Posterior vena cava (tissue), 2 donors: Measurements from ENCODE around the gene VWA1. TPM values are rescaled to one million over a fixed set of nuclear protein-coding genes. Genes with fewer than 3 reads are reported as not detected.
"Not testable (repeated sequence)": the region's sequence is repeated elsewhere in the genome, so short reads cannot be mapped to it uniquely, and the experiment has no call there.

ENCODE experiments used
- DNase-seq: peaks from one replicate; pipeline ENCODE4 v3.0.0-alpha.2; 2020; ENCODE audit warnings: low spot score
- intact Hi-C, 2 donors: fragments of 100-400 bp; cut with DNase I; formaldehyde crosslinking; loops; one replicate each; pipeline versions ENCODE4 v1.14.1 to v1.14.2; 2022 to 2023
- total RNA-seq, 2 donors: library from RNA; stranded (reverse); fragmentation: NEBNext Ultra II Directional; extraction: Animal tissue kit (Norgen Biotek cat#: 25700); gene quantifications; one replicate each; pipeline ENCODE4 v1.2.1, GENCODE V29; 2021
- donor health status: DM: yes; HTN: yes; CAD: no.
- donor health status: DM: yes; HTN: yes; CAD: no.

Gene VWA1
- total RNA-seq, 2 donors from 2014 or later = 59.8 to 67.7 TPM

DNA sequence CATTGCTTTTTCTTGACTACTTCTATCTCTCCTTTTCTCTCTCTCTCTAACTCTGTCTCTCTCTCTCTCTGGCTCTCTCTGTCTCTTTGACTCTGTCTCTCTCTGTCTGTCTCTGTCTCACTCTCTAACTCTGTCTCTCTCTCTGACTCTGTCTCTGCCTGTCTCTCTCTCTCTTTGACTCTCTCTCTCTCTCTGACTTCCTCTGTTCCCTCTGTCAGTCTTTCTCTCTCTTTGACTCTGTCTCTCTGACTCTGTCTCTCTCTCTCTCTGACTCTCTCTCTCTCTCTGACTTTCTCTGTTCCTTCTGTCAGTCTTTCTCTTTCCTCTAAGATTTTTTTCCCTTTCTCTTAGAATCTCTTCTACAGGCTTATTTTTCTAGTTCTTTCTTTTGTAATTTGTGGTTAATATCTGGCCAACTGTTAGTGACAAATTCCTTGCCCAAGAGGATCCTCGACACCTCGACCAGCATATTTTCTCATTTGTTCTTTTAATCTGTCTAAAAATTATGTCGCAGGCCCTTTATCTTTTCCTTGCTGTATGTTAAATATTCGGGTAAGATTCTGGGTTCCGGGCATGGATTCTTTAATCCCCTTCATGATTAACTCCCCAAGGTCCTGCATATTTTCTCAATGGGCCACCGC is 13.7 kb downstream of the VWA1 start, which contains the start of gene ATAD3C:
ATAD3C (plus strand) TSS at position 591 of the 641 bp plus-strand sequence. CDS start 995 bp downstream, outside the sequence.
- DNase-seq = no peak
- intact Hi-C loops = no loop called here

DNA sequence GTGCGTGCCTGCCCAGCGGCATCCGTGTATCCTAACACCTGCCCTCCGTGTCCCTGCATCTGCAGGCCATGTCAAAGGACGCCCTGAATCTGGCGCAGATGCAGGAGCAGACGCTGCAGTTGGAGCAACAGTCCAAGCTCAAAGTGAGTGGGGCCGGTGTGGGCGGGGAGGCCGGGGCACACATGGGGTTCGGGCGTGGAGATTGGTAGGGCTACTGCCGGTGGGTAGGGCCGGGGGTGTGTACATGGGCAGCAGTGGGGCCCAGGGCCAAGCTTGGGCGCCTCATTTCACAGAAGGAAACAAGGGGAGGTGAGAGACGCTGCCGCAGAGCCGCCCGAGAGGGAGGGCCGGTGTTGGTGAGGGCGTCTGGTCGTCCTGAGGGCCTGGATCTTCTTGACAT is 15.1 kb downstream of the VWA1 start:
- intact Hi-C loops, DNase-seq: not testable (repeated sequence)

- no peak for DNase-seq
- intact Hi-C loops = no loop called here
These were observed 16.3 kb downstream of the VWA1 start for GRCh38 chr1:1451696-1452364.

- intact Hi-C loops, DNase-seq: not testable (repeated sequence)
These were observed 16.9 kb downstream of the VWA1 start for GRCh38 chr1:1452365-1452739.

DNA sequence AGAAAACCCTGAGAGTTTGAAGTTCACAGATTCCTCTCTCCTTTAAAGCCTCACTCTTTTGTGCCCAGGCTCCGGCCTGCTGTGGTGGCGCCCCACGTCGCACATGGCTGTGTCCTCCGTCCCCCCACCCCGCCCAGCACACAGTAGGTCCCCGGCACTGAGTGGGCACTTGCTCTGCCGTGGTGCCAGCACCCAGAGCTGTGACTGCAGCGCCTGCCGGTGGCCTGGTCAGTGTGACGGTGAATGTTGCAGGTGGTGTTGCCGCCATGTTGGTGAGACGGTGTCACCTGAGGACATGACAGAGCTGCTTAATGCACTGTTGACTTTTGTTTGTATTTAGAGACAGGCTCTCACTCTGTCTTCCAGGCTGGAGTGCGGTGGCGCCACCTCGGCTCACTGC is 17.4 kb downstream of the VWA1 start:
- DNase-seq = no peak
- intact Hi-C loops = no loop called here

DNA sequence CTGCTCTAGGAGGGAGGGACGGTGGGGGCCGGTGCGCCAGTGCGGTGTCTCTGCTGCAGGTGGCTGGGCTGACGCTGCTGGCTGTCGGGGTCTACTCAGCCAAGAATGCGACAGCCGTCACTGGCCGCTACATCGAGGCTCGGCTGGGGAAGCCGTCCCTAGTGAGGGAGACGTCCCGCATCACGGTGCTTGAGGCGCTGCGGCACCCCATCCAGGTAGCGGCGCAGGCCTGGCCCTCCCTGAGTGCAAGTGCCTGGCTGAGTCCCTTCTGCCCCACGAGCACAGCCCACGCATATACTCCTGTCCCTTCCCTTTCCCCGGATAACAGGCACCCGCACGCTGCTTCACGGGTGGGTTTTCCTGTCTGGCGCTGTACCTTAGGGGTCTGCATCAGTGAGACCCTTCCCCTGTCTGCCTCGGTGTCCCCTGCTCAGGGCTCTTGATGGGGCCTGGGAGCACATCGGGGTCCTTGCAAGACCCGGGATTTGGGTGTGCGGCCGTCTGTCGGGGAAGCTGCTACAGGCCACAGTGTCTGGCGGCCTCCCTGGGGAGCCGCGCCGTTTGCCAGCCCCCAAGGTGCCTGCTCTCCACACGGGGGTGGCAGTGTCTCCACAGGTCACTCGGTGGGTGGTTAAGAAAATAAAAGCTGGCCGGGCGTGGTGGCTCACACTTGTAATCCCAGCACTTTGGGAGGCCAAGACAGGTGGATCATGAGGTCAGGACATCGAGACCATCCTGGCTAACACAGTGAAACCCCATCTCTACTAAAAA is 19.0 kb downstream of the VWA1 start:
- intact Hi-C loops, DNase-seq: not testable (repeated sequence)

- no peak for DNase-seq
- intact Hi-C loops = no loop called here
These were observed 19.9 kb downstream of the VWA1 start for GRCh38 chr1:1455366-1455884.

- DNase-seq, intact Hi-C loops: not testable (repeated sequence)
These were observed 20.4 kb downstream of the VWA1 start for GRCh38 chr1:1455934-1456333.

DNA sequence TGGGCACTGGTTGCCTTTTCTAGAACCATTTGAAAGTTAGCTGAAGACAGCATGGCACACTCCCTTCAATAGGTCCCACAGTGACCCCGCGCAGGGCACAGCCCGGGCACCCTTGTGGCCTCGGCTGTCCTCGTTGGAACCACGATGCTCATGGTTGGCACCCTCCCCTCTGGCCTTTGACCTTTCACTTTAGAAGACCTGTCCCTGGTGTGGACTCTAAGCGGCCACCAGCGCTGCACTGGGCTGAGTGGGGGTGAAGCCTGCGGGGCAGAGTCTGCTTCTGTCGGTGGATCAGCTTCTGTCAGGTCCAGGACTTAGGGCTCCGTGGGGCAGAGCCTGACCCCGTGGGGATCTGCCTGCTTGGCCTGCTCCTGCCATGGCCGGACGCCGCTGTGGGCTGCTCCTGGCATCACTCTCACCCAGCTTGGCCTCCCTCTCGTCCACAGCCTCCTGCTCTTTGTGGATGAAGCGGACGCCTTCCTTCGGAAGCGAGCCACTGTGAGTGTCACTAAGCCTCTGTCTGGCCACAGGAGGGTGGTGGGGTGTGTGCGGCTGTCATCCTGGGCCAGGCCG is 21.3 kb downstream of the VWA1 start:
- DNase-seq, intact Hi-C loops: not testable (repeated sequence)

DNA sequence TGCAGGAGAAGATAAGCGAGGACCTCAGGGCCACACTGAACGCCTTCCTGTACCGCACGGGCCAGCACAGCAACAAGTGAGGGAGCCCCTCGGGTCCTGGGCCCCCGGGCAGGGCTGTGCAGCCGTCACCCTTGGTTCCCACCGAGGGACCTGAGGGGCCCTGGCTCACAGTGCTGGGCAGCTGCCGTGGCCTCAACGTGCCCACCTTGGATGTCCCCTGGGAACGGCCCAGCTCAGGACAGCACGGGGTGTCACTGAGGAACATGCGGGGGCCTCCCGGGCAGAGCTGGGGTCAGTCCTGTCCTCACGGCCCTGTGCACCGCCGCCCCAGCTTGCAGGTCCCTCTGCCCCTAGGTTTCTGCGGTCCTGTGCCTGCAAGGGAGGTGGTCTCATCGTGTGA is 23.7 kb downstream of the VWA1 start:
- intact Hi-C loops, DNase-seq: not testable (repeated sequence)

GRCh38 chr1:1459711-1460110 is 24.2 kb downstream of the VWA1 start:
- intact Hi-C loops, DNase-seq: not testable (repeated sequence)

DNA sequence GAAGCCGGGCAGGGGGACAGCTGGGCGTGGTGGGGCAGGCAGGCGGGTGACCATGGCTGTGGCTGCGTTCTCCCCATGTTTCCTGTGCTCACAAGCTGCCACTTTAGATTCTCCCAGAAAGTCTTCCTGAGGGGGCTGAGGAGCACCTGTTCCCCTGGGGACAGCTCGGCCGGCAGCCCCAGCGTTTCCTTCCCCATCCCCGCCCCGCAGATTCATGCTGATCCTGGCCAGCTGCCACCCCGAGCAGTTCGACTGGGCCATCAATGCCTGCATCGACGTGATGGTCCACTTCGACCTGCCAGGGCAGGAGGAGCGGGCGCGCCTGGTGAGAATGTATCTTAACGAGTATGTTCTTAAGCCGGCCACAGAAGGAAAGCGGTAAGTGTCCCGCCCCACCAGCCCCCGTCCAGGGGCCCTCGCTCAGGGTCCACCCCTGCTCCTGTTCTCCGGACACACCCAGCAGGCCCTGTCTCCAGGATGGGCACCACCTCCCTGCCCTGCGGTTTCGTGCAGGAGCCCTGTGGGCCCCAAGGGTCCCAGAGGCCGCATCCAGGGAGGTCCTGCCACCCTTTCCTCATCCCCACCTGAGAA is 25.1 kb downstream of the VWA1 start:
- no peak for DNase-seq
- intact Hi-C loops = no loop called here

- intact Hi-C loops = no loop called here
- no peak for DNase-seq
These were observed 26.3 kb downstream of the VWA1 start for GRCh38 chr1:1461721-1462317.

DNA sequence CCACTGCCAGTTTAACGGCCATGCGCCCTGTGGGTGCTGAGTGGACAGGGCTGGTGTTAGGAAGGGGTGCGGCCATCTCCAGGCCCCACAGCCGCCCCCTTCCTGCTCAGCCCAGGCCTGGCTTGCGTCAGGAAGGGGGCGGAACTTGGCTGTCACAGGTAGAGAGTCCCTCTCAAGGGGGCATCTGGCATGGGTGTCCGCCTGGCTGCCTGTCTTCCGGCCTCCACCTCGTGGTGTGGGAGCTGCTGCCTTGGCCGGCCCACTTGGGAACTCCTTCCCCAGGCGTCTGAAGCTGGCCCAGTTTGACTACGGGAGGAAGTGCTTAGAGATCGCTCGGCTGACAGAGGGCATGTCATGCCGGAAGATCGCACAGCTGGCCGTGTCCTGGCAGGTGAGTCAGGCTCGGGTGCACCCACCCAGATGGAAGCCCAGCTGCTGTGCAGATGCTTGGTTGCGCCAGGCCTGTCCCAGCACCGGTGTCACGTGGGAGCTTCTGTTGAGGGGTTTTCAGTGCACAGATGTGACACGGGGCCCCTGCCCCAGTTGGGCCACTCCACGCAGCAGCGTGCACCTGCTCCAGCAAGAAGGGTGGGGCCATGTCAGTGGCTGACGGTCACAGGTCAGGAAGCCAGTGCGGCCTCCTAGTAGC is 27.0 kb downstream of the VWA1 start:
- DNase-seq = no peak
- intact Hi-C loops = no loop called here

GRCh38 chr1:1463312-1463711 is 27.8 kb downstream of the VWA1 start:
- intact Hi-C loops = no loop called here
- no peak for DNase-seq

DNA sequence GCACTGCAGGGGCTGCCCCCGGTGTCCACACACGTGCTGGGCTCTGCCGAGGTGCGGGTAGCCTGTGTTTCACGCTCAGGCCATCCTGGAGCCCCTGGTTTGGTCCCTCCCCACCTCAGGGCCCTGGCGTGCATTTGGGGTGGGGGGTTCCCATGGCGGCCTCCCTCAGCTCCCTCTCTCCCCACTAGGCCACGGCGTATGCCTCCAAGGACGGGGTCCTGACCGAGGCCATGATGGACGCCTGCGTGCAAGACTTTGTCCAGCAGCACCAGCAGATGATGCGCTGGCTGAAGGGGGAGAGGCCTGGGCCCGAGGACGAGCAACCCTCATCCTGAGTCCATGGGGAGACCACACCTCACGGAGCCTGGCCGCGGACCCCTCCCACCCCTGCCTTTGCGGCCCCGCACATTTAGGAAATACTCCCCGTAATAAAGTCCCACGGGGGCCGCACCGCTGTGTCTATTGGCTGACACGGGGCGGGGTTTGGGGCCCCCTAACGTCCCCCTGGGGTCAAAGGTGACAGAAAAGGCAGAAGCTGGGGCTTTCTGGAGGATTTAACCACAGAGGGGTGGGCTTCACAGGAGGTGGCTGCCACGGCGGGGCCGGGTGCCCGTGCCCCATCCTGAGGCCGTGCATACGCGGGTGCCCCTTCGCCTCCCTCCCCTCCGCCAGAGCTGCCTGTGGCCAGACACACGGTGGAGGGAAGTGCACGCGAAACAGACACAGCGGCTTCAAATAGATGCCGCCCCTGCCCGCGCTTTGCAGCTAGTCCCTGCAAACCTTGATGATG is 32.9 kb downstream of the VWA1 start:
- intact Hi-C loops, DNase-seq: not testable (repeated sequence)

DNA sequence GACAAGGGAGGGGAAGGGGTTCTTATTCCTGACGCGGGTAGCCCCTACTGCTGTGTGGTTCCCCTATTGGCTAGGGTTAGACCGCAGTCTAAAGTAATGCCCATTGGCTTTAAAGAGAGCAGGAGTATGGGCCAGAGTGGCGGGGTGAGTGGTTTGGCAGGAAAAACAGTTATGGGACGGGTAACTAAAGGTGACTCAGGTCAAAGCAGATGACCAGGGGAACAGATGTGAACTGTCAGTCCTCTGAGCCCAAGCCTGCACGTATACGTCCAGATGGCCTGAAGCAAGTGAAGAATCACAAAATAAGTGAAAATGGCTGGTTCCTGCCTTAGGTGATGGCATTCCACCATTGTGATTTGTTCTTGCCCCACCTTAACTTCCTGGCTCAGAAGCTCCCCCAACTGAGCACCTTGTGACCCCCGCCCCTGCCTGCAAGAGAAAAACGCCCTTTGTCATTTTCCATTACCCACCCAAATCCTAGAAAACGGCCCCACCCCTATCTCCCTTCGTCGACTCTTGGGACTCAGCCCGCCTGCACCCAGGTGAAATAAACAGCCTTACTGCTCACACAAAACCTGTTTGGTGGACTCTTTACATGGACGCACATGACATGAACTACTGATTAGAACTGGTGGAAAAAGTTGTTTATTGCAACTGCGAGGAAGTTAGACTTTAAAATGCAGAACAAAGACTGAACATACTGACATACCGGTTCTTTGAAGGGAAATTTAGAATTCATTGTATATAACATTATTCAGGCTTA is 35.3 kb downstream of the VWA1 start:
- intact Hi-C loops = no loop called here

More for the DNA sequence above, 35.3 kb downstream of the VWA1 start:
- DNase-seq = no peak
